HepG2 (cell line): Measurements from ENCODE around the gene OMD. TPM values are rescaled to one million over a fixed set of nuclear protein-coding genes. Genes with fewer than 3 reads are reported as not detected.

Experiments used
- ATAC-seq: fragments of 200-7000 bp; cut with Tn5 transposase; 3 replicates; pipeline ENCODE4 v1.9.1; 2020; ENCODE audit warnings: mild to moderate bottlenecking, moderate library complexity
- BruUV-seq: library from RNA; stranded (reverse); fragments of 400-500 nt; replicated peaks from 2 replicates; lab custom pipeline; 2021; lab: Mats Ljungman, UMichigan
- CTCF ChIA-PET: fragments of 300-600 bp; formaldehyde crosslinking; extraction: SDS; loops from one replicate; lab custom pipeline; 2021; ENCODE audit warnings: low total read pairs, inconsistent platforms, low intra/inter-chr PET ratio; lab: Yijun Ruan, JAX
- POLR2A ChIA-PET: fragments of 350-600 bp; sonication (Branson Sonifier 250); formaldehyde crosslinking; loops from one replicate; lab custom pipeline; 2020; ENCODE audit warnings: antibody characterized with exemption, inconsistent platforms; lab: Yijun Ruan, JAX
- DNase-seq: peaks from one replicate; pipeline ENCODE4 v3.0.0-alpha.2; 2015; ENCODE audit warnings: low spot score
- FAIRE-seq: peaks from 3 replicates; lab custom pipeline; 2011; peaks lifted over from hg19 to GRCh38; lab: Jason Lieb, UNC
- H2AFZ ChIP-seq: one replicate; pipeline ENCODE4 v1.6.1; 2011; ENCODE audit warnings: low read length, inconsistent platforms
- H3K27ac ChIP-seq: fragments of 300-600 bp; 3 replicates; pipeline ENCODE4 v1.8.0; 2011; ENCODE audit warnings: mixed run types, mild to moderate bottlenecking, mixed read lengths, low read length, inconsistent platforms; ENCODE audit not compliant: insufficient read depth; ENCODE audit errors: extremely low read length
- H3K27me3 ChIP-seq, 2 experiments: fragments of 200-600 bp in 1 of 2; 2 replicates in 1 of 2; 3 replicates in 1 of 2; pipeline versions ENCODE4 v1.6.0 to v1.8.0; 2011; ENCODE audit warnings: low read length in 2 of 2, mild to moderate bottlenecking in 2 of 2, moderate library complexity in 2 of 2, inconsistent platforms in 1 of 2; ENCODE audit not compliant: insufficient read depth in 2 of 2, control insufficient read depth in 1 of 2
- H3K36me3 ChIP-seq, 2 experiments: fragments of 200-600 bp in 1 of 2; replicated peaks in 1 of 2; 2 replicates in 1 of 2; 3 replicates in 1 of 2; pipeline versions ENCODE4 v1.5.1 to v1.8.0; 2011; ENCODE audit warnings: low read length in 2 of 2, inconsistent platforms in 1 of 2; ENCODE audit not compliant: insufficient read depth in 2 of 2, control insufficient read depth in 1 of 2
- H3K4me1 ChIP-seq: 2 replicates; pipeline ENCODE4 v1.5.1; 2012; ENCODE audit warnings: low read length, inconsistent platforms; ENCODE audit not compliant: insufficient read depth
- H3K4me2 ChIP-seq: 2 replicates; pipeline ENCODE4 v1.6.0; 2011; ENCODE audit warnings: low read depth, low read length, inconsistent platforms
- H3K4me3 ChIP-seq, 3 experiments: fragments of 200-600 bp in 1 of 3; sonication (generic), shearing (Covaris generic) in 1 of 3; replicated peaks in 1 of 3; 2 replicates each; pipeline ENCODE4 v1.5.1; 2011 to 2016; ENCODE audit warnings: low read length in 3 of 3, inconsistent platforms in 2 of 3, low read depth in 2 of 3, mild to moderate bottlenecking in 2 of 3, control low read depth in 1 of 3, mixed read lengths in 1 of 3; ENCODE audit not compliant: insufficient read depth in 1 of 3
- H3K79me2 ChIP-seq: one replicate; pipeline ENCODE4 v1.6.1; 2011; ENCODE audit warnings: low read length, inconsistent platforms; ENCODE audit not compliant: insufficient read depth
- H3K9ac ChIP-seq: 2 replicates; pipeline ENCODE4 v1.6.0; 2011; ENCODE audit warnings: mild to moderate bottlenecking, low read depth, low read length, inconsistent platforms; ENCODE audit not compliant: insufficient read depth
- H3K9me3 ChIP-seq: 2 replicates; pipeline ENCODE4 v1.5.1; 2012; ENCODE audit warnings: mild to moderate bottlenecking, low read length
- H4K20me1 ChIP-seq: 2 replicates; pipeline ENCODE4 v1.6.0; 2011; ENCODE audit warnings: inconsistent platforms, mild to moderate bottlenecking, low read length, moderate library complexity; ENCODE audit not compliant: insufficient read depth
- AKNA ChIP-seq: sonication (generic); formaldehyde crosslinking; IDR thresholded peaks from 2 replicates; pipeline ENCODE4 v1.4.0; 2020; ENCODE audit warnings: missing genetic modification reagents, borderline replicate concordance
- ATAD3A ChIP-seq: sonication (generic); formaldehyde crosslinking; IDR thresholded peaks from 2 replicates; pipeline ENCODE4 v1.4.0; 2020; ENCODE audit warnings: missing genetic modification reagents
- BRCA1 ChIP-seq: sonication (generic); formaldehyde crosslinking; IDR thresholded peaks from 2 replicates; pipeline ENCODE4 v1.4.0; 2020; ENCODE audit warnings: missing genetic modification reagents
- CCAR2 ChIP-seq: fragments of 200-400 bp; formaldehyde crosslinking; optimal IDR thresholded peaks from 2 replicates; pipeline ENCODE3; 2018; ENCODE audit warnings: low read depth, mild to moderate bottlenecking, low read length, moderate library complexity
- CENPT ChIP-seq: sonication (generic); formaldehyde crosslinking; IDR thresholded peaks from 2 replicates; pipeline ENCODE4 v1.8.0; 2022; ENCODE audit warnings: low read depth, mild to moderate bottlenecking, moderate library complexity, missing genetic modification reagents
- CHD4 ChIP-seq: fragments of 200-600 bp; sonication (generic); IDR thresholded peaks from 2 replicates; pipeline ENCODE4 v1.7.0; 2017; ENCODE audit warnings: mild to moderate bottlenecking, low read length, borderline replicate concordance
- PRDM4 ChIP-seq: sonication (generic); formaldehyde crosslinking; IDR thresholded peaks from 2 replicates; pipeline ENCODE4 v1.9.0; 2021; ENCODE audit warnings: missing genetic modification reagents, borderline replicate concordance
- SMAD1 ChIP-seq: sonication (generic); formaldehyde crosslinking; IDR thresholded peaks from 2 replicates; pipeline ENCODE4 v1.4.0; 2020; ENCODE audit warnings: missing genetic modification reagents, low read depth, mild to moderate bottlenecking, borderline replicate concordance
- SMAD9 ChIP-seq: sonication (generic); formaldehyde crosslinking; IDR thresholded peaks from 2 replicates; pipeline ENCODE4 v1.5.1; 2020; ENCODE audit warnings: mild to moderate bottlenecking, missing genetic modification reagents
- SRSF1 ChIP-seq: fragments of 200-400 bp; formaldehyde crosslinking; optimal IDR thresholded peaks from 2 replicates; pipeline ENCODE3; 2017; ENCODE audit warnings: mild to moderate bottlenecking, low read depth, low read length, moderate library complexity
- SYNCRIP ChIP-seq: fragments of 200-400 bp; formaldehyde crosslinking; IDR thresholded peaks from 2 replicates; pipeline ENCODE4 v1.6.1; 2018; ENCODE audit warnings: mild to moderate bottlenecking, low read depth, low read length; ENCODE audit not compliant: insufficient read depth
- ZMYM4 ChIP-seq: sonication (generic); formaldehyde crosslinking; IDR thresholded peaks from 2 replicates; pipeline ENCODE4 v1.8.1; 2023; ENCODE audit warnings: mild to moderate bottlenecking, missing genetic modification reagents
- ZNF33A ChIP-seq: sonication (generic); formaldehyde crosslinking; IDR thresholded peaks from 2 replicates; pipeline ENCODE4 v1.5.1; 2020; ENCODE audit warnings: missing genetic modification reagents, mild to moderate bottlenecking, moderate library complexity, borderline replicate concordance
- ZNF570 ChIP-seq: sonication (generic); formaldehyde crosslinking; IDR thresholded peaks from 2 replicates; pipeline ENCODE4 v1.4.0; 2020; ENCODE audit warnings: mild to moderate bottlenecking, missing genetic modification reagents, borderline replicate concordance
- ZNF576 ChIP-seq: sonication (generic); formaldehyde crosslinking; IDR thresholded peaks from 2 replicates; pipeline ENCODE4 v1.4.0; 2020; ENCODE audit warnings: mild to moderate bottlenecking, missing genetic modification reagents
- ZNF776 ChIP-seq: sonication (generic); formaldehyde crosslinking; IDR thresholded peaks from 2 replicates; pipeline ENCODE4 v1.4.0; 2020; ENCODE audit warnings: mild to moderate bottlenecking, missing genetic modification reagents
- WGBS: methylation state at CpG from one replicate; pipeline ENCODE4 v1.1.6; 2017; ENCODE audit warnings: low lambda C conversion rate; 5-methylcytosine and 5-hydroxymethylcytosine counted together
- in situ Hi-C: cut with HindIII; loops from 2 replicates; pipeline ENCODE4 v1.10.0; 2017; ENCODE audit warnings: low pct_unique_long_range_greater_than_20kb; ENCODE audit not compliant: extremely low pct_ligation_motif_present
- intact Hi-C: fragments of 100-400 bp; cut with micrococcal nuclease; formaldehyde crosslinking; loops from one replicate; pipeline ENCODE4 v1.10.0; 2022; ENCODE audit not compliant: unreplicated experiment
- polyA plus RNA-seq, 8 experiments: library from polyadenylated mRNA; depleted of rRNA in 3 of 8; stranded (reverse) in 7 of 8; unstranded in 1 of 8; fragments of >200 nt; fragmentation: Illumina TruSeq in 4 of 8; extraction: Trizol in 4 of 8; gene quantifications; 2 replicates each; pipeline versions ENCODE4 v1.2.1 to v1.2.3, GENCODE V29; 2011 to 2016; ENCODE audit warnings: low read depth in 4 of 8, missing spikeins in 1 of 8, mixed read lengths in 1 of 8; ENCODE audit not compliant: insufficient read depth in 1 of 8
- total RNA-seq, 5 experiments: library from RNA; depleted of rRNA; stranded (reverse); fragments of >200 nt; fragmentation: Illumina TruSeq; extraction: Trizol; gene quantifications; 2 replicates each; pipeline ENCODE4 v1.2.3, GENCODE V29; 2016; ENCODE audit warnings: low read depth in 1 of 5

The OMD gene
- total and polyA plus RNA-seq, 2 of the 13 experiments (the other 11 are each of a cell fraction or from before 2014, with no cell fraction given), result not detected

GRCh38 chr9:92423612-92424011 lies 659 bp downstream of the OMD start:
- in situ Hi-C loops, result no loop called here
- no peaks in the 10 kb centered on the region for H3K79me2 ChIP-seq
- H3K27me3 ChIP-seq, result no peaks in the 10 kb centered on the region
- CTCF ChIA-PET, result no interaction called here
- no peak overlapping the region for H3K4me3 ChIP-seq
- no peak for FAIRE-seq
- H3K36me3 ChIP-seq, result no peaks in the 10 kb centered on the region
- no peaks in the 10 kb centered on the region for H3K9me3 ChIP-seq
- POLR2A ChIA-PET, result no interaction called here
- intact Hi-C loops, result no loop called here
- no peak overlapping the region for H3K27ac ChIP-seq
- H3K4me1 ChIP-seq, result no peaks in the 10 kb centered on the region
- H3K4me2 ChIP-seq, result no peak overlapping the region
- 97% methylated on average over 2 of the region's 2 CpGs for WGBS
- no peak overlapping the region for H3K9ac ChIP-seq
- BruUV-seq, result no TSS peak
- no peak for DNase-seq
- no peaks in the 10 kb centered on the region for H4K20me1 ChIP-seq
- ATAC-seq, result no peak
- no peak overlapping the region for H2AFZ ChIP-seq
- TF ChIP-seq SMAD1 (no peak), CENPT (no peak), ZNF576 (CRISPR knock-in tag) (no peak), CCAR2 (no peak), ZNF776 (no peak), SYNCRIP (no peak), BRCA1 (no peak), ZMYM4 (CRISPR knock-in tag) (no peak), ZNF33A (no peak), AKNA (no peak), CHD4 (no peak), ZNF570 (CRISPR knock-in tag) (no peak), ATAD3A (CRISPR knock-in tag) (no peak), PRDM4 (CRISPR knock-in tag) (no peak), SRSF1 (no peak), SMAD9 (CRISPR knock-in tag) (no peak)
